ENCODE measurements around the gene FAM120AOS.

The FAM120AOS gene

DNA sequence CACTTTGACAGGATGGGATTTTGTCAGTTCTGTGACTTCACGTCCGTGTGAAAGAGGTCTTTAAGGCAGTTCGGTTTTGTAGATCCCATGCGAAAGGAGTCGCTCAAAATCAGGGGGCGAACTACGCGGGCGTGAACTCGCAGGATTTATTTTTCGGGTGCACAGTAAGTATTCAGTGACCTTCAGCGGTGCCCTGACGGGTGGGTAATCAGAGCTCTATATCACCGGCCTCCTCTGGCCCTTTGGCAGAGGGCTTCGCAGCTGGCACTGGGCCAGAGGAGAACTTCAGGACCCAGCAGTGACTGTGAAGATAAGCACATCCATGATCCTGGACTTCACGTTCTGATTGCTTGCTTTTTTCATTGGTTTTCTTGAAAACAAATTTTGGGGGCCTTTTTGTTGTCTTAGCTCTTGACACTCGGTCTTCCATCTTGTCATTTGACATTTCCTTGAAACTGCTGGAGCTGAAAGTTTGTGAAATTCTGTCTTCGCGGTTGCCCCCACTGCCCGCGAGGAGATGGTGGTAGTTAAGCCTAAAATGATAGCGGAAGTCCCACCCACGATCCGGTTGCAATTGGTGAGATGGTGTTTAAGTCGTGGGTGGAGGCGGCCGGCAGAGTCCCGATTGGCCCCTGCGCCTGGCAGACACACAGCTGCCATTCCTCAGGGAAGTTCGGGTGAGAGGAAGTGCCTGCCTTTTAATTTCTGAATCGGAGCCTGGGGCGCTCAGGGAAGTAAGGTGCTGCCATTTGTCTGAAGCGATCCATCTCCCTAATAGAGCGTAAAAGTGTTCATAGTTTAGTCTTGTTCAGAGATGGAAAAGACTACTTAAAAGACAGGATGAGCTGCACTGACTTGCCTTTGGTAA, at the start of gene FAM120AOS:
Gene FAM120AOS (minus strand): TSS at position 535 of the 868 bp plus-strand sequence. CDS start 872 bp downstream, outside the sequence.
- peak; percentile 78 to 83 for DNase-seq

DNA sequence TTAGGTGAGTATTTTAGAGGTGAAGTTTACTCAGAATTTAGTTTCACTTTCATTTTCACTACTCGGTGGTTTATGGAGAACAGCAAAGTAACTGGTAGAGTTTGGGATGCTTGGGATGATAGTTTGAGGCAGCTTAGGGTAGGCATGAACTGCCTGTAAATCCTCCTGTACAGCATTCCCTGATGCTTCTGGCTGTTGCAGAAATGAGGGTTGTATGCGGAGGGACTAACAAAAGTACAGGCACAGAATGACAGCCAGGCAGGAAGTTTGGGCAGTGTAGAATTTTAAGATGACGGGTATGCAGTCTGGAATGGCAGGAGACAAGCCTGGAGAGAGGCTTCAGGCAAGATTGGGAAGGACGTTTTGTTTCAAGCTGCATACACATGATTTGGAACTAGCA, 48.0 kb upstream of the FAM120AOS start:
- DNase-seq: peak in 1 of 2 donors; percentile 5

DNA sequence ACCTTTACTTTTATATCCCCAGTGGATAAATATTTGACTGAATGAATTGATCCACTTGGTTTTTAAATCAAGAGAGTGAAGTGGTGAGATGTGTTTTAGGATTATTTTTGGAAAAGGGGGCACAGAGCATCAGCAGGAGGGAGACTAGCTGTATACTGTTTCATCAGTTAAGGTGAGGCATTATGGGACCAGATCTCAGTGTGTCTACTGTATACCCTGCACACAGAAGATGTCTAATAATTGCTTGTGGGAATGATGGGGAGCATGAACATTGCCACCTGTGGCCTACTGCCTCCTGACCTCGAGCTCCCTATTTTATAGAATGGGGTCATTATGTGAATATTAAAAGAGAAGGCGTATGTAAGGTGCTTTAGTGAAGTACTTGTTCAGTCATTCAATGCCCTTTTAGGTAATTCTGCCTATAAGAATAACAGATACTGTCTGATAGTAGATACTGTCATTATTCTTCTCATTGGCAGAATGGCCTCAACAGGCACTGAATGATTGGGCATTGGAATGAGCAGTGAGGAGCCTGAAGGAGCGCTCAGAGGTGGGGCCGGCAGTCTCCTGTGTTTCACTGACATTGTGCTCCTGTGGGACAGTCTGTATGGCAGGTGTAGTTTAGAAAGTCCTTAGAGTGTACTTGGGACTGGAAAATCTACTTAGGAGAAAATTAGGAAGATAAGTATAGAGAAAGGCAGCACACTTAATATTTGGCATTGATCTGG, 47.4 kb upstream of the FAM120AOS start:
- DNase-seq: no peak

DNA sequence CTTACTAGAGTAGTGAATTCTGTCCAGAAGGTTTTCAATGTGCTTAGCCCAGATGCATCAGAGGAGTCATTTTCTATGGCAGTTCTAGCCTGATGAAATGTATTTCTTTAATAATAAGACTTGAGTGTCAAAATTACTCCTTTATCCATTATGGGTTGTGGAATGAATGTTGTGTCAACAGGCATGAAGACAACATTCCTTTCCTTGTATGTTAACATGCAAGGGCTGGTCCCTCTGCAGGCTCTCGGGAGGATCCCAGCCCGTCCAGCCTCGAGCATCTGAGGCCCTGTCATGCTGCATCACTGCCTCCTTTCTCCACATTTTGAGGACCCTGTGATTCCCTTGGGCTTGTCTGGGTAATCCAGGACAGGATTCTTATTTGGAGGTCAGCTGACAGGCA, 42.9 kb upstream of the FAM120AOS start:
- DNase-seq: no peak

DNA sequence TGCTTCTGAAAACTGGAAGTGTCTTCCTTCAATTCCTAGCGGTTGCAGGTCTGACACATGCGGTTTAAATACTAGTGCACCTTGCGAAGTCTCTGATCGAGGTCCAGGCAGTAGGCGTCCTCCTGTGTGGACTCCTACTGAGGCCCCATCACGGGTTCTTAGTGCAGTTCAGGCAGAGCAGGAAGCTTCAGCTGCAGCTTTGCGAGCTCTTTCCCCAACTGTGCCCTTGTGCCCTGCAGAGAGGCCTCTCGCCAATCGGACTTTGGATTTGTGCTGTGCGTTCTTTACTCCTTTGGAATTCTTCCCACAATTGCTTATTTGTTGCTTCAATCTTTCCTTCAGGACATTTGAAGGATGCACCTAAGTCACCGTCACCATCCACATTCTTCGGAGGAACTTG, 40.6 kb upstream of the FAM120AOS start:
- no peak for DNase-seq

DNA sequence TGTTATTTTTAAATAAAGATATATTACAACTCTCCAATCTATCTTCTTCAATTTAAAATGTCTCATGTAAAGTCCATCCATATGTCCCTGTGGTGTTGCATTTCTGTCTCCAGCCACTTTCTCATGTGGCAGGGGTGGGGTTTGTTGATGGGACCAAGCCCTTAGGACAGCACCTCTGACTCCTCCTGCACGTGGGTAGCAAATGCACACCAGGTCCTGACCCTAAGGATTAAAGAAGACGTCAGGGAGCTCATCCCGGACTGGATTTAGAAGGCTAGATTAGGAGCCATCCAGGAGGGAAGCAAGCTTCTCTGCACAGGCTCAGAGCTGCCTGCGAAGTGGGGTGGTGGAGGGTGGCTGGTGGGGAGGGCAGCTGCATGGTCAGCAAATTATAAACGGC, 38.9 kb upstream of the FAM120AOS start:
- no peak for DNase-seq

DNA sequence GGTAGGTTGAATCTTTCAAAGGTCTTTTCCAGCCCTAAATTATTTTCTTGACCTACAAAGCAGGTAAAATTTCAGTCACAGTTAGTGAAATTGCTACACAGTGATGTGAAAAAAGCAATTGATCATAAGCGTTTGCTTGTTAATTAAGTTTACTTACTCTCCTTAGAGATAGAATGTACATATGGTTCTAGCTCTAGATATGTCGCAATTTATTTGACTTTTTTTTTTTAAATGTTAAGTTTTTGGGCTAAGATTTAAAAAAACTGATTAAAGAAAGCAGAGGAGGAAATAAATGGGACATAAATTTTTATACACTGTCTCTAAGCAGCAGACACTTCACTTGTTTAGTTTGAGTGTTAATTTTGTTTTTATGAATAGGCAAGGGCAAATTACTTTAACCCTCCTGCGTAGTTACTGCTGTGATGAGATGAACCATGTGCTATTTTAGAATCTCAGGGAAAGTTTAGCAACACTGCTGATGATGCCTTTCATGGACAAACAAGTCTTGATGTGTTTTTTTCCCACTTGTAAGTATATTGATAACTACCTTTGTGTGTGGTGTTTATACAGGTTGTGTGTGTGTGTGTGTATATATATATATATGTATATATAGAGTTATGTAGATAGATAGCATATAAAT, 38.3 kb upstream of the FAM120AOS start:
- no peak for DNase-seq

DNA sequence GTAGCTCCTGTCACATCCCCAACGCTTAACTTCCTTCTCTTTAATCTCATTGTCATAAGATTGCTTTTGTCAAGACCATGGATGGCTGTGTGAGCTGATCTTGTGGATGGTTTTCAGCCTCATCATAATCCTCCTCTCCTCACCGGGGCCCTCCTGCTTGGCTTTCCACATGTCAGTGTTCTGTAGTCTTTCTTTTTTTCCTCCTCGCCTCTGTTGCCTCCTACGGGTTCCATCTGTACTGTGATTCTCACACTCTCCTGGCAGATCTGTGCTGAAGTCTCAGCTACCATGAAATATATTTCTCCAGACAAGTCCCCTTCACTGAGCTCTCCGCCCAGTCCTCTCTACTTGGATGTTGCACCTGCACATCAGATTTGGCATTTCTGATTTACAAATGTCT, 34.9 kb upstream of the FAM120AOS start:
- DNase-seq: no peak

DNA sequence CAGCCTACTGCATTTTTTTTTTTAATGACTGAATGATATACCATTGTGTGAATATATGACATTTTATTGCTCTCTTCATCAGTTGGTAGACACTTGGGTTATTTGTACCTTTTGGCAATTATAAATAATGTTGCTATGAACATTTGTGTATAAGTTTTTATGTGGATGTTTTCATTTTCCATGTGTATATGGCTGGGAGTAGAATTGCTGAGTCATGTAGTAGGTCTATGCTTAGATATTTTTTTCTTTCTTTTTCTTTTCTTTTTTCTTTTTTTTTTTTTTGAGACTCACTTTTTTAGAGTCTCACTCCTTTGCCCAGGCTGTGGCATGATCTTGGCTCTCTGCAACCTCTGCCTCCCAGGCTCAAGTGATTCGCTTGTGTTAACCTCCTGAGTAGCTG, 32.9 kb upstream of the FAM120AOS start:
- no peak for DNase-seq

DNA sequence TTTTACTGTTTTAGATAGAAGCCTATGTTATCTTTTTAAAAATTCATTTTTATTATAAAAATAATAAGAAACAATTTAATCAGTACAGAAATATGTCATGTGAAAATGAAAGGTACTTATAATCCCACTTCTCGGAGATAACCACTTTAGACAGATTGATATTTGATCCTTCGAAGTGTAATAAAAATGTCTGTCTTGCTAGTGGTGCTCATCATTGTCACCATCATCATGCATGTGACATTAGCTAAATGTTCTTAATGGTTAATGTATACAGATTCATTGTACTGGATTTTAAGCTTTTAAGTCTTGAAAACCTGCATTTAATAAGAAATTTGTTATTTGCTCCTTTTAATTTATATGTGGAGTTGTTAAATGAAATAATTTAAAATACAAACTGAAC, 30.1 kb upstream of the FAM120AOS start:
- DNase-seq: no peak

DNA sequence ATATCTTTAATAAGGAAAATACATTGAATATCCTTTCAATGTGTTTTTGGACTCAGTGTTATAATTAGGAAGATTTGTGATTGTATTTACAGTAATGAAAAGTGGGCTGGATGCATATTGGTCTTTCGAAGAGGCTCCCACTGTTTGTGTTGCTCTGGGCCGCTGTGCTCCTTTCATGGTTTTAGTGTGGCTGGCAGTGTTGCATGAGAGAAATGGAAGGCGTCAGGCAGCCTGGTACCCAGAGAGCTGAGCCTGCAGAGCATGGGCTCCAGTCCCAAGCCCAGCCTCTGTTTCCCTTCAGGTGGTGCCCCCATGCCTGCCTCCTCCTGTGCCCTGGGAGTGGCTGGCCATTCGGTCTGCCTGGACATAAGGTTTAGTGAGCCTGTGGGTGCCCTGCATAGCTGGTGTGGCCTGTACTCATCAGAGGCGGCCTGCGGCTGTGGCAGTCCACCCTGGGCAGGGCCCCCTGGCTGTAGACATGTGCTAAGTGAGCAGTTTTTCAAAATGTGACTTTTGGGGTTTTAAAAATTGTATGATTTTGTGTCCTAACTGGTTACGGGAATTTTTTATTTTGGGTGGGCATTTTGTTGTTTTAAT, 27.4 kb upstream of the FAM120AOS start:
- DNase-seq: no peak

DNA sequence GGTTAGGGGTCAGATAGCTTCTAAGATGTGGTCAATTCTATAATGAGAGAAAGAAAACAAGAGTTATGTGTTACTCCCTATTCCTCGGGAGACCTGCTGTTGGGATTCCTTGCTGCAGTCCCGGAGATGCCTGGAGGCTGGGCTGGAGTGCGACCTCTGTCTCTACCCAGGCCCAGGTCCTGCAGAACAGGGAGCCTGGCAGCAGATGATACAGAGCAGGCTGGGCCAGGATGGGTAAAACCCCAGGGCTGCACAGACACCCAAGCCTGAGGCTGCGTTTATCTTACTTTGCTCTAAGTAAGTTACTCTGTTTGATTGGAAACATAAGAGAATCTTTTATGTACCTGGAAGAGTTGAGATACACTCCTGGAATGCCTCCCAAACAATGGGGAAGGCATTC, 26.9 kb upstream of the FAM120AOS start:
- no peak for DNase-seq

DNA sequence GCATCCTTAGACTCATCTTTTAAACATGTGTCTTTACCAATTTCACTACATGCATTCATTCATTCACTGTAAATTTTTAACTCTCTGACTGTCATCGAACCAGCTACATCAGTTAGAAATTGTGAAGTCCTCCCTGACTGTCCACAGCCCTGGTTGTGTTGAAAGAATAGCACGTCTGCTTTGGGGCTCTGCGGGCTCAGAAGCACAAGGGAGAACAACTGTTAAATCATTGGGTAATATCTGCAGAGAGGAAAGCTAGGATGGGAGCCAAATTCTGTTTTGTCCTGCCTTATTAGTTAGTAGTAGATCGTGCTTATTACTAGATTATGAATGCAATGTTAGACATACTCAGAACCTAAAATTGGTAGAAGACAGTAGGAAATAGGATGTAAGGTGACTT, 26.3 kb upstream of the FAM120AOS start:
- no peak for DNase-seq

DNA sequence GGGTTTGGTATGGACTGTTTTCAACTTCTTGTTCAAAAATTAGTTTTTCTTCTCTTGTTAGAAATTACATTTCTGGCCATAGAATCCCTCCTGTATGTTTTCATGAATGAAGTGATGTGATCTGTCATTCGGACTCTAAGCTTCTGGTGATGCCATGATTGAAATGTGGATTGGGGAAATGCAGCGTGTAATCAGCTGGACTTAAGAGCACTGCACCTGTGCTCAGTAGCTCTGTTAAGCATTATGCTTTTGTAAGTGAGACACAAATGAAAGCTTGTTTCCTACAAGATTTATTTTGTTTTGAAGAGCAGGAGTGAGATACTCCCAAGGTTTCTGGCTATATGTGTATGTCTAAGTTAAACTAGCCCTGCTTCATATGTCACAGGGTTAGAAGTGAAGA, 24.0 kb upstream of the FAM120AOS start:
- no peak for DNase-seq

DNA sequence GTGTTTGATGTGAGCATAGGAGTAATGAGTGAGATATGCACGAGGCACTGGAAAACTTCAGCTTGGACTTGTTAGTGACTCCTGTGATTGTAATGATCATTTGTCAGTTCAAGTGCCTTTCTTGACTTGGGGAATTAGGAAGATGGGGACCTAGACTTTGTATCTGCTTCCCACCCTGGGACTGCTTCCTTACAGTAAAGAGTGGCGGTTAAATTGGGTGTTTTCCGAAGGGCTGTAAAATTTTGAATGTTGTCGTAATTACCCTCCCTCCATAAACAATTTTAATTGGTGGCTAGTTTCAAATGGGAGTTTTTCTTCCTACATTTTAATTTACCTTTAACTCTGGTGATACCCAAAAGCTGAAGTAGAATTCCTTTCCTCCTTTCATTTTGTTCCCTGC, 23.5 kb upstream of the FAM120AOS start:
- DNase-seq: no peak

DNA sequence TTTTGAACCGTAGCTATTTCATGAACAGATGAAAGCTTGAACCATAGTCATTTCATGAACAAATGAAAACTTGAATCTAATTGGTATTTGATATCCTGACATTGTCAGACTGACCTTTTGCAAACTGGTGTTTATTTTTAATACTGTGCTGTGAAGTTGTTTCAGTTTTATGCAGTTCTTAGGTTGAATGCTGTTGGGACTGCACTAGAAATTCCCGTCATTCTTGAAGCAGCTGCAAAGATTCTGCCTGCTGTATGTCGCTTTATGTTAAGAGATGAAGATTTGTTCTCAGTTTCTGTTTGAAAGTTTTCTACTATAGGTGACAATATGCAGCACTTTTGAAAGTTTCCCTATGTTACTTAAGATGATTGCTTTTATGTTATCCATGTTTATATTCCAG, 22.5 kb upstream of the FAM120AOS start:
- no peak for DNase-seq

DNA sequence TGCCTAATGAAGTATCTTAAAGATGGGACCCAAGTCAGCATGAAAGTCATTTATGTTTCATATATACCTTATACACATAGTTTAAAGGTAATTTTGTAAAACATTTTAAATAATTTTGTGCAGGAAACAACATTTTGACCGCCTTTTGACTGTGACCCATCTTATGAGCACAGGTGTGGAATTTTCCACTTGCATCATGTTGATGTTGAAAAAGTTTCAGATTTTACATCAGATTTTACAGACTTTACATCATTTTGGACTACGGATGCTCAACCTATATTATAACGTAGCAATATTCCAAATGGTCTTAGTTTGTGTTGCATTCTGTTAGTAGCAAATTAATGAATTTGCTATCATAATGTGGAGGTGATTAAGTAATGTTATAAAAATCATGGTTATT, 21.7 kb upstream of the FAM120AOS start:
- no peak for DNase-seq

DNA sequence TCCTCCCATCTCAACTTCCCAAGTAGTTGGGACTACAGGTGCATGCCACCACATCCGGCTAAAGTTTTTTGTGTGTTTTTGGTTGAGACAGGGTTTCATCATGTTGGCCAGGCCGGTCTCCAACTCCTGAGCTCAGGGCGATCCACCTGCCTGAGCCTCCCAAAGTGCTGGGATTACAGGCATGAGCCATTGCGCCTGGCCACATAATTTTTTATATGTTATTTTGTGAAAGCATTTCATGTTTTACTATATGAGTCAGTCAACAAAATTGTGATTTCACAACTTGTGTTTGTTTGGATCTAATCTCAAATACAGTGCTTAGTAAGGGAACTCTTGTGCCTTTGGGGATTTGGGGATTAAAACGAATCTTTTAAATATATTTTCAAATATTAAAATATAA, 20.0 kb upstream of the FAM120AOS start:
- no peak for DNase-seq

DNA sequence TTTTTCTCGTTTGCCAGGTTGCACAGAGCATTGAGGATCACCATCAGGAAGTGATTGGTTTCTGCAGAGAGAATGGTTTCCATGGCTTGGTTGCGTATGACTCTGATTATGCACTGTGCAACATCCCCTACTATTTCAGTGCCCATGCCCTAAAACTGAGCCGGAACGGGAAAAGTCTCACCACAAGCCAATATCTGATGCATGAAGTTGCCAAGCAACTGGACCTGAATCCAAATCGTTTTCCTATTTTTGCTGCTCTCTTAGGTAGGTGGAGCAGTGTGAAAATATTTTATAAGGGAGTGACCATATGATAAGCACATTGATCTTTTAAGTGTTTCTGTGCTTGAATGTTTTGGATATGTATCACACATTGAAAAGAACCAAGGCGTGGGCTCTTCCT, 17.7 kb upstream of the FAM120AOS start:
- no peak for DNase-seq

DNA sequence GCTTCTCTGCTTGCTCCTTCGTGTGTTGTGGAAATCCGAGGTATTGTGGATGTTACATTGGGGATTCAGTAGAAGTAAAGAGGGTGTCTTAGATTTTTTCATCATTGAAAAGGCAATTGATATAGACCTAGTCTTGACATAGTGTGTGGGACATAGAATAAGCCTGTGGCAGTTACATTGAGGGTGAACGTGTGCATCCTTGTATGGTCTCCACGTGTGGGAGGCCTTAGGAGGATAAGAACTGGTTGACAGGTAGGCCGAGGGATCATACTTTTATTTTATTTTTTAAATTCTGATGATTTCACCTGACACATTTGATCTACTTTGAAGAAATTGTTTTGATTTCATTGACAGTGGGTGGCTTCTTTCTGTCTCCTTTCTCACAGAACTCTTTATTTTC, 17.0 kb upstream of the FAM120AOS start:
- no peak for DNase-seq

DNA sequence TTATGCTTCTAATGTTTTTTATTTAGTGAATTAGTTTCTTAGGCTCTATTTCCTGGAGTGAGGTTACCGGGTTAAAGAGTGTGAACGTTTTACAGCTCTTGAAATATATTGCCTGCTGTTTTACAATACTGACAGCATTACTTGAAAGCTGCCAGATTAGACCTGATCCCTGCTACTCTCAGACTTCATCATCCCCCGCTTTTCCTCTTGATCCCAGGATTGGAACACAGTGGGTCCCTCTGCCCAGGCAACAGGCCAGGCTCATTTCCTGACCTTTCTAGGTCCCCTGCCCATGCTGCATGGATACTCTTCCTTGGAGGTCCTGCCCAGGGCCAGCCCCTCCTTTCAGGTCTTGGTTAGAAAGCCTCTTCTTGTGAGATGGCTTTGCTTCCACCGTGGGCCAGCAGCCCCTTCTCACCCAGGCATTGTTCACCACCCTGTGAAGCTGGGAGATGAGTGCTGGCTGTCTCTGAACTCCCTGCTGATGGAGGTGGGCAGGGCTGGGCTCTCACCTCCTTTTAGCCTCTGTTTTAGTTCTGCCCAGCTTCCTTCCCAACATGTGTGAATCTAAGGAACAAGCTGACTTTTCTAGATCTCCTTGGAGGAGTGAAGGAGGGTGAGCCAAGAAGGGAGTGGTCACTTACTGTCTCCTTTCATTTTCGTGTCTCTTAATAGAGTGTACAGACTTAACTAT, 15.5 kb upstream of the FAM120AOS start:
- no peak for DNase-seq

DNA sequence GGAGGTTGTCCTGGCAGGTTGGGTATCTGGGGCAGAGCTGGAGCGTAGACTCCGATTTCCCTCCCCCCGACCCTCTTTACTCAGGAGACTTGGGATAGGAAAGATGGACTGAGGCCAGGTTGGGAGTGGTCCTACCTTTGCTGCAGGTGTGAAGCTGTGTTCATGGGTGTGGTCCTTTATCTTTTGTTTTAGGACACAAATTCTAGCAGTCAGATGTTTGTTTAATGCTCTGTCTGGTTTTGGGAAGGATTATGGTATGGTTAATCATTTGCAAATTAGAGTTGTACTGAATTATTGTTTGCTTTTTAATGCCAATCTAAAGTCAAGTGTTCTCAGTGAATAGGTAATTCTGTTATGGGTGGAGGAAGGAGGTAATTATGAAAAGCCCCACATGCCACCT, 14.1 kb upstream of the FAM120AOS start:
- no peak for DNase-seq

DNA sequence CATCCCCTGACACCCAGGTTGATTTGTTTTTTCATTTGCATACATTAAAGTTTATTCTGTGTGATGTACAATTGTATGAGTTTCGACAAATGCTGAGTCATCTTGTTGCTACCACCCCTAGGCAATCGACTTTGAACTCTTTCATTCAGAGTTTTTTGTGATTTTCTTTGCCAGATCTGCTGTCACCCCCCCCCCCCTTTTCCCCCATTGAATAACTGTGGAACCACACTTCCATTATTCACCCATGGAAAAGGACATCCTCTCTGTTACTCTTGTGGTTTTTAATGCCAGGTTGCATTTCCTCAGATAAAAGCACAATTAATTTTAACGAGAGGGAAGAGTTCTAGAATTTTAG, 13.7 kb upstream of the FAM120AOS start:
- DNase-seq: no peak

Data from activated CD4-positive, alpha-beta T cell treated with anti-CD3 and anti-CD28 coated beads for 4 hours (primary cell).